Measurements from ENCODE around the gene MED13L. TPM values are rescaled to one million over a fixed set of nuclear protein-coding genes. Genes with fewer than 3 reads are reported as not detected.

Gene MED13L
- total and polyA plus RNA-seq, 4 donors = 52.2 to 196 (median 88.6) TPM

DNA sequence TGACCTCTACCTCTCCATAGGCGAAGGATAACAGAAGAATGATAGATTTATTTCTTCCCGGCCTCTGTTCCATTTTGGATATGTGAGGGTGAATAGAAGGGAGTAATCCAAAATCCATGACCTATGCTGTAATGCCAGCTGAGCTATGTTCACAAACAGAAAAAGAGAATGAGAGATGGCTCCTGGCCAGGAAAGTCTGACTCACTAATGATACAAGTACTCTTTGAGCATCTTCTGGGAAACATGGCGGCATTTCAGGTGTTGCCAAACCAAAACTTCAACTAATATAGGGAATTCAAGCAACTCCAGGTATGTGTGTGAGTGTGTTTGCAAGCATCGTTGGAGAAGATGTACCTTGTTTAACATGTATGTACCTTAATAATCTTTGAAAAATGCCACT is 55.1 kb downstream of the MED13L start:
- Histone ChIP-seq H3K9me3 (ENCODE audit: control insufficient read depth, insufficient read depth, low read length) (no peaks in the 10 kb centered on the region), H3K36me3 (ENCODE audit: control insufficient read depth, insufficient read depth, low read length) (no peaks in the 10 kb centered on the region), H3K27ac (ENCODE audit: low read depth, low read length) (no peak overlapping the region), H3K27me3 (ENCODE audit: control insufficient read depth, insufficient read depth, low read length) (no peaks in the 10 kb centered on the region), H3K4me3 (ENCODE audit: low read depth, low read length) (no peak overlapping the region), H3K4me1 (ENCODE audit: control insufficient read depth, insufficient read depth, low read length) (no peaks in the 10 kb centered on the region)
- whole genome bisulfite sequencing (ENCODE audit: insufficient coverage) = no CpG with 5 or more reads among the region's 4 CpGs
- peak in 5 of 6 donors; percentile 42 to 81 (median 64) for DNase-seq (ENCODE audit: low read depth in 4 of 6, low spot score in 6 of 6)

DNA sequence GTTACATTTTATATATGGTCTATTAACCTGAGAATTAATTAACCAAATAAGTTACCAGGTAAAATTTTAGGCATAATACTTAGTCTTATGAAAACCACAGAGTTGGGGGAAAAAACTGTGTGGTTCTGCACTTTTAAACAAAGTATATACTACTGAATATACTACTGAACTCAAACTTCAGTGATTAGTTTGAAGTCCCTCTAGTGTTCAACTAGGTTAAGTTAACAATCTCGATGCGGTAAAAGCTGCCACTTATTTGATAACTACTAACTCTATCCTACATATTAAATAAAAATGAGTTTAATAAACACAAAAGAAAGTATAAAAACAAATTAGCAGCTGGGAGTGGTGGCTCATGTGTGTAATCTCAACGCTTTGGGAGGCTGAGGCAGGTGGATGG is 56.7 kb downstream of the MED13L start:
- Histone ChIP-seq H3K36me3 (ENCODE audit: control insufficient read depth, insufficient read depth, low read length) (no peaks in the 10 kb centered on the region), H3K27me3 (ENCODE audit: control insufficient read depth, insufficient read depth, low read length) (no peaks in the 10 kb centered on the region), H3K4me1 (ENCODE audit: control insufficient read depth, insufficient read depth, low read length) (no peaks in the 10 kb centered on the region), H3K9me3 (ENCODE audit: control insufficient read depth, insufficient read depth, low read length) (no peaks in the 10 kb centered on the region), H3K4me3 (ENCODE audit: low read depth, low read length) (no peak overlapping the region), H3K27ac (ENCODE audit: low read depth, low read length) (no peak overlapping the region)
- no CpG with 5 or more reads among the region's 3 CpGs for WGBS (ENCODE audit: insufficient coverage)
- DNase-seq (ENCODE audit: low read depth in 4 of 6, low spot score in 6 of 6) = no peak

- WGBS (ENCODE audit: insufficient coverage) = 95% methylated on average over 2 of the region's 3 CpGs
- Histone ChIP-seq H3K27ac (ENCODE audit: low read depth, low read length) (no peak overlapping the region), H3K4me1 (ENCODE audit: control insufficient read depth, insufficient read depth, low read length) (no peaks in the 10 kb centered on the region), H3K9me3 (ENCODE audit: control insufficient read depth, insufficient read depth, low read length) (no peaks in the 10 kb centered on the region), H3K36me3 (ENCODE audit: control insufficient read depth, insufficient read depth, low read length) (no peaks in the 10 kb centered on the region), H3K27me3 (ENCODE audit: control insufficient read depth, insufficient read depth, low read length) (no peaks in the 10 kb centered on the region), H3K4me3 (ENCODE audit: low read depth, low read length) (no peak overlapping the region)
- no peak for DNase-seq (ENCODE audit: low read depth in 4 of 6, low spot score in 6 of 6)
These were observed 60.3 kb downstream of the MED13L start for GRCh38 chr12:116217045-116217735.

- no peaks in the 10 kb centered on the region for H3K4me1 ChIP-seq (ENCODE audit: control insufficient read depth, insufficient read depth, low read length)
- H3K27me3 ChIP-seq (ENCODE audit: control insufficient read depth, insufficient read depth, low read length) = no peaks in the 10 kb centered on the region
- no peaks in the 10 kb centered on the region for H3K36me3 ChIP-seq (ENCODE audit: control insufficient read depth, insufficient read depth, low read length)
- DNase-seq (ENCODE audit: low read depth in 4 of 6, low spot score in 6 of 6) = no peak
- H3K9me3 ChIP-seq (ENCODE audit: control insufficient read depth, insufficient read depth, low read length) = no peaks in the 10 kb centered on the region
- WGBS (ENCODE audit: insufficient coverage) = 93% methylated on average over 3 of the region's 5 CpGs
- H3K4me3 ChIP-seq (ENCODE audit: low read depth, low read length) = no peak overlapping the region
- H3K27ac ChIP-seq (ENCODE audit: low read depth, low read length) = no peak overlapping the region
These were observed 61.3 kb downstream of the MED13L start for GRCh38 chr12:116216022-116216756.

GRCh38 chr12:116215023-116215422 is 62.5 kb downstream of the MED13L start:
- no peak for DNase-seq (ENCODE audit: low read depth in 4 of 6, low spot score in 6 of 6)
- Histone ChIP-seq H3K4me1 (ENCODE audit: control insufficient read depth, insufficient read depth, low read length) (no peaks in the 10 kb centered on the region), H3K4me3 (ENCODE audit: low read depth, low read length) (no peak overlapping the region), H3K27ac (ENCODE audit: low read depth, low read length) (no peak overlapping the region), H3K9me3 (ENCODE audit: control insufficient read depth, insufficient read depth, low read length) (no peaks in the 10 kb centered on the region), H3K27me3 (ENCODE audit: control insufficient read depth, insufficient read depth, low read length) (no peaks in the 10 kb centered on the region), H3K36me3 (ENCODE audit: control insufficient read depth, insufficient read depth, low read length) (no peaks in the 10 kb centered on the region)
- WGBS (ENCODE audit: insufficient coverage) = 100% methylated on average over 1 of the region's 1 CpG

DNA sequence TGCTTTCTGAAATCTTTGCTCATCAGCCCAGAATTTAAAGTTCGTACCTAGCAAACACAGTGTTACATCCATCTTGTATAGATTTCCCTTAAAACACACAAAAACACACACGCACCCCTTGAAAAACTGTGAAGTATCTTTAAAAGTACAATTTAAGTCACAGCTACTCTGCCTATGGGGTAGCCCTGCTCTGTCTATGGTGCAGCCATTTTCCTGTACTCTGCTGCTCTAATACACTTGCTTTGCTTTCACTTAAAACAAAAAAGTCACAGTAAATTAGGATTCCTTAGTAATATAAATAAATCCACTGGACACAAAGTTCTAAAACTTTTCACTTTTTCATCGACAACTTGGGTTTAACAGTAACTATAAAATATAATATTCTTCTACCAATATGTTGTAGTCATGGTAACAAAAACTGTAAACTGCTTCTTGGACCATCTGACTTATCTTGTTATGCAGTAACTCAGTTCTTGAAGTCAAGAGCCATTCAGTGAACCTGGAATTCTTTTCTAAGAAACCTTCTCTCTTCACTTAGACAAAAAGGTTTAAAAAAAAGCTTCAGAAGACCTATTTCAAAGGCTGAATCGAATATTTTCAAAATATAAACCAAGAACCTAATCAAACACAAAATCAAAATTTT is 63.5 kb downstream of the MED13L start:
- Histone ChIP-seq H3K27ac (ENCODE audit: low read depth, low read length) (no peak overlapping the region), H3K4me1 (ENCODE audit: control insufficient read depth, insufficient read depth, low read length) (no peaks in the 10 kb centered on the region), H3K27me3 (ENCODE audit: control insufficient read depth, insufficient read depth, low read length) (no peaks in the 10 kb centered on the region), H3K9me3 (ENCODE audit: control insufficient read depth, insufficient read depth, low read length) (no peaks in the 10 kb centered on the region), H3K36me3 (ENCODE audit: control insufficient read depth, insufficient read depth, low read length) (no peaks in the 10 kb centered on the region), H3K4me3 (ENCODE audit: low read depth, low read length) (no peak overlapping the region)
- 100% methylated on average over 1 of the region's 4 CpGs for WGBS (ENCODE audit: insufficient coverage)
- no peak for DNase-seq (ENCODE audit: low read depth in 4 of 6, low spot score in 6 of 6)

DNA sequence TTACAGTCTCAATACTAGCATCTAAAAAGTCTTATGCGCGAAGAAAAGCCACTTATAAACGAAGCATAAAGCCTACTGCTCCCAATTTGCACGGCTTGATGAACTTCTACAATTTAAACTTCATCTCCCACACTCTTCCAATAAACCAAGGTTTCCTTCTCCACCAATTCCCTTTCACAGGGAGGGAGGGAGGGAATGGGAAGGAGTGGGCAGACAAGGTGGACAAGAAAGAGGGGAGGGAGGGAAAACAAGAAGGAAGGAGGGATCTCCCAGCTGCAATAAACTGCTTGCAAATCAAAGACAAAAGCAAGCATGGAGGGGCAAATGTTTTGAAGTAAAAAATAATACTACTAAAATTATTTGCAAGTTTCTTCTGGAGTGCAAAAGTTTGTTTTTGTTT is 64.5 kb downstream of the MED13L start:
- no peak for DNase-seq (ENCODE audit: low read depth in 4 of 6, low spot score in 6 of 6)
- WGBS (ENCODE audit: insufficient coverage) = no CpG with 5 or more reads among the region's 4 CpGs
- H3K36me3 ChIP-seq (ENCODE audit: control insufficient read depth, insufficient read depth, low read length) = no peaks in the 10 kb centered on the region
- no peaks in the 10 kb centered on the region for H3K4me1 ChIP-seq (ENCODE audit: control insufficient read depth, insufficient read depth, low read length)
- no peak overlapping the region for H3K4me3 ChIP-seq (ENCODE audit: low read depth, low read length)
- no peaks in the 10 kb centered on the region for H3K9me3 ChIP-seq (ENCODE audit: control insufficient read depth, insufficient read depth, low read length)
- no peak overlapping the region for H3K27ac ChIP-seq (ENCODE audit: low read depth, low read length)
- H3K27me3 ChIP-seq (ENCODE audit: control insufficient read depth, insufficient read depth, low read length) = no peaks in the 10 kb centered on the region

DNA sequence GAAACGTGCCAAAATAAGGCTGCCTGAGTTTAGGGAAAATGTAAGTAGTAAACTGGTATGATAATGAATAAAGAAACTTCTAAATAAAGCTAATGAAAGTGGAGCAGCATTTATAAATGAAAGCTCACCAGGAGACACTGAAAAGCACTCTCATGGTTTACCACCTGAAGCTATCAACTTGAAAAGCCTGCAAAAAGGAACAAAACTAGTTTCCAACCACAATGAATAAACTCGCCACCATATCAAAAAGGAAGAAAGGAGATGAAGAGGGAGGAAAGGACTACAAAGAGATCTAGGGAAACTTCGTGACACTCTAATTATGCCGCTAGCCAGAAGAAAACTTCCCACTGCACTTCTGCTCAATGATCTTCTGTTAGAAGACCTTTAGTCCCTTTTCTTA is 66.7 kb downstream of the MED13L start:
- Histone ChIP-seq H3K27ac (ENCODE audit: low read depth, low read length) (no peak overlapping the region), H3K4me3 (ENCODE audit: low read depth, low read length) (no peak overlapping the region), H3K4me1 (ENCODE audit: control insufficient read depth, insufficient read depth, low read length) (no peaks in the 10 kb centered on the region), H3K9me3 (ENCODE audit: control insufficient read depth, insufficient read depth, low read length) (no peaks in the 10 kb centered on the region), H3K27me3 (ENCODE audit: control insufficient read depth, insufficient read depth, low read length) (no peaks in the 10 kb centered on the region), H3K36me3 (ENCODE audit: control insufficient read depth, insufficient read depth, low read length) (no peaks in the 10 kb centered on the region)
- 100% methylated on average over 1 of the region's 4 CpGs for WGBS (ENCODE audit: insufficient coverage)
- DNase-seq (ENCODE audit: low read depth in 4 of 6, low spot score in 6 of 6) = no peak

DNA sequence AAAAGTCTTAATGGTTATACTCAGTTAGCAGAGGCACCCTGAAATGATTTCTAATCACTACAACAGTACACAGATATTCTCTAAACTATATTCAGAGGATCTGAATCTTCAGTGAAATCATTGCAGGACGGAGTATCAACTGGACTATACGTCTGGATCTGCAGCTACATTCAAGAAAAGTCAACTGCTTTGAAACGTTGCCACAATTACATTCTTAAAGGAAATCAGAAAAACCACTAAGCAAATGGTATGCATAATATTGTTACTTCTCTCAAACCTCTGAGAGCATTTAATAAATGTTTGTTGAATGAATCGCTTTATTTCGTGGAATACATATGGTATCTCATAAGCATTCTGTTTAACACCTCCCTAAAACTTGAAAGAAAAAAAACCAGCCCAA is 67.4 kb downstream of the MED13L start:
- WGBS (ENCODE audit: insufficient coverage) = no CpG with 5 or more reads among the region's 5 CpGs
- H3K9me3 ChIP-seq (ENCODE audit: control insufficient read depth, insufficient read depth, low read length) = no peaks in the 10 kb centered on the region
- no peaks in the 10 kb centered on the region for H3K36me3 ChIP-seq (ENCODE audit: control insufficient read depth, insufficient read depth, low read length)
- no peak for DNase-seq (ENCODE audit: low read depth in 4 of 6, low spot score in 6 of 6)
- no peaks in the 10 kb centered on the region for H3K4me1 ChIP-seq (ENCODE audit: control insufficient read depth, insufficient read depth, low read length)
- no peak overlapping the region for H3K4me3 ChIP-seq (ENCODE audit: low read depth, low read length)
- no peaks in the 10 kb centered on the region for H3K27me3 ChIP-seq (ENCODE audit: control insufficient read depth, insufficient read depth, low read length)
- no peak overlapping the region for H3K27ac ChIP-seq (ENCODE audit: low read depth, low read length)

Measured in spinal cord (tissue), 10 donors.